ENCODE results near the gene EDN1. TPM values are rescaled to one million over a fixed set of nuclear protein-coding genes. Genes with fewer than 3 reads are reported as not detected.

Gene EDN1
- polyA plus RNA-seq (2013, experiment 1 of 2; ENCODE audit: insufficient read length) = 3.0 TPM
- 3.4 TPM for polyA plus RNA-seq (2013, experiment 2 of 2; ENCODE audit: insufficient read length)

GRCh38 chr6:12289933-12290820, at the start of gene EDN1:
EDN1 (plus strand) TSS chr6:12290361; CDS start chr6:12290630, 269 bp downstream.
- DNase-seq = peak; percentile 88

- DNase-seq = no peak
These were observed 48.5 kb upstream of the EDN1 start for GRCh38 chr6:12241493-12242175.

GRCh38 chr6:12243169-12243568, 47.0 kb upstream of the EDN1 start:
- no peak for DNase-seq

GRCh38 chr6:12245360-12245759, 44.8 kb upstream of the EDN1 start:
- no peak for DNase-seq

GRCh38 chr6:12245763-12246718, 44.1 kb upstream of the EDN1 start:
- DNase-seq = no peak

GRCh38 chr6:12246900-12247299, 43.3 kb upstream of the EDN1 start:
- no peak for DNase-seq

GRCh38 chr6:12249541-12250382, 40.4 kb upstream of the EDN1 start:
- DNase-seq = no peak

GRCh38 chr6:12250383-12250770, 39.8 kb upstream of the EDN1 start:
- DNase-seq = no peak

GRCh38 chr6:12254210-12254609, 36.0 kb upstream of the EDN1 start:
- no peak for DNase-seq

- no peak for DNase-seq
These were observed 32.0 kb upstream of the EDN1 start for GRCh38 chr6:12258191-12258590.

- DNase-seq = peak; percentile 35
These were observed 31.5 kb upstream of the EDN1 start for GRCh38 chr6:12258591-12259075.

- no peak for DNase-seq
These were observed 29.6 kb upstream of the EDN1 start for GRCh38 chr6:12260458-12261093.

- no peak for DNase-seq
These were observed 28.7 kb upstream of the EDN1 start for GRCh38 chr6:12261502-12261901.

GRCh38 chr6:12262236-12263061, 27.7 kb upstream of the EDN1 start:
- DNase-seq = no peak

- no peak for DNase-seq
These were observed 26.8 kb upstream of the EDN1 start for GRCh38 chr6:12263403-12263802.

- DNase-seq = no peak
These were observed 25.5 kb upstream of the EDN1 start for GRCh38 chr6:12264671-12265070.

GRCh38 chr6:12265296-12265695, 24.9 kb upstream of the EDN1 start:
- no peak for DNase-seq

GRCh38 chr6:12265791-12266190, 24.4 kb upstream of the EDN1 start:
- peak; percentile 29 for DNase-seq

- DNase-seq = peak; percentile 89
These were observed 23.6 kb upstream of the EDN1 start for GRCh38 chr6:12266571-12266970.

- DNase-seq = no peak
These were observed 21.1 kb upstream of the EDN1 start for GRCh38 chr6:12269110-12269509.

Data from fibroblast of skin of abdomen (primary cell).